Medulla oblongata (tissue), 1 donor: Measurements from ENCODE around the gene ASB2.

Source experiments
- DNase-seq: peaks from one replicate; pipeline ENCODE4 v3.0.0-alpha.2; 2015; ENCODE audit errors: extremely low spot score

ASB2 gene, protein sequence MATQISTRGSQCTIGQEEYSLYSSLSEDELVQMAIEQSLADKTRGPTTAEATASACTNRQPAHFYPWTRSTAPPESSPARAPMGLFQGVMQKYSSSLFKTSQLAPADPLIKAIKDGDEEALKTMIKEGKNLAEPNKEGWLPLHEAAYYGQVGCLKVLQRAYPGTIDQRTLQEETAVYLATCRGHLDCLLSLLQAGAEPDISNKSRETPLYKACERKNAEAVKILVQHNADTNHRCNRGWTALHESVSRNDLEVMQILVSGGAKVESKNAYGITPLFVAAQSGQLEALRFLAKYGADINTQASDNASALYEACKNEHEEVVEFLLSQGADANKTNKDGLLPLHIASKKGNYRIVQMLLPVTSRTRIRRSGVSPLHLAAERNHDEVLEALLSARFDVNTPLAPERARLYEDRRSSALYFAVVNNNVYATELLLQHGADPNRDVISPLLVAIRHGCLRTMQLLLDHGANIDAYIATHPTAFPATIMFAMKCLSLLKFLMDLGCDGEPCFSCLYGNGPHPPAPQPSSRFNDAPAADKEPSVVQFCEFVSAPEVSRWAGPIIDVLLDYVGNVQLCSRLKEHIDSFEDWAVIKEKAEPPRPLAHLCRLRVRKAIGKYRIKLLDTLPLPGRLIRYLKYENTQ

DNA sequence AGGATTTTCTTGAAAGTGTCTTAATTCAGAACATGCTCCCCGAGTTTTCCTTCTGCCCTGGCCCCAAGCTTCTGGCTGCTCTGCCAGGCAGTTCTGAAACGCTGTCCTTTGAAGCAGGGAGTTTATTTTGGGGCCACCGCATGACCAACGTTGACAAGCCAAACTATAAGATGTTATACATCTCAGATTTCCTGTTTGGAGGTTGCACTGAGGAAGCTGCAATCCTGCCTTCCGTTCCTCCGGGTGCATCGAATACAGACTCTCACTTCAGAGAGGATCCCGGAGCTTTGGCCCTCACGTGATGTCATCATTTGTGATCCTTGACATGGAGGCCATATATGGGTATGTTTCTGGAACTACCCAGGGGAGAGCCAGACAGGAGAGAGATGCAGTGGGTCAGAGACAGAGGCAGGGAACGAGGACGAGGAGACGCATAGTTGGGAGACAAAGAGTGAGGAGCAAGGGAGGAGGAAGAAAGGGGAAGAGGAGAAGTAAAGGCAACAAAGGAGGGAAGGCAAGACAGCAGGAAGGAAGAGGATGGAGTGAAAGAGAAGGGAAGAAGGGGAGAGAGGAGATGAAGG lies at the start of gene ASB2:
Gene ASB2 (minus strand): TSS at position 94 of the 581 bp plus-strand sequence. CDS start 12,031 bp downstream, outside the sequence.
- peak; percentile 27 for DNase-seq

DNA sequence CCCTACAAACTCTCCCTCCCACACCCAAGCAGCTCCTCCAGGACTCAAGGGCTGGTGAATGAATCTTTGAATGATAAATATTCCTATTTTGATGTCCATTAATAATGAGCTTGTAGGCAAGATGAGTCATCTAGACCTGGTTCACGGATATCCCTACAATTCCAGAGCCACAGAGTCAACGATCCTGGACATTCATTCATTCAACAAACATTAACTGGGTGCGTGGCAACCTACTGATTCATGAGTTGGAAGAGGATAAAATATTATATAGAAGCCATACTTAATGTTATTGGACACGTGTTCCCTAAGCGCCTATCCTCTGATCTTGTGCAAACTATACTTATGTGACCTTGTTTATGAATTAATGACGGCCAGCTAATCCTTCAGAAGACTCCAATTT lies 49.4 kb upstream of the ASB2 start:
- DNase-seq, result no peak

DNA sequence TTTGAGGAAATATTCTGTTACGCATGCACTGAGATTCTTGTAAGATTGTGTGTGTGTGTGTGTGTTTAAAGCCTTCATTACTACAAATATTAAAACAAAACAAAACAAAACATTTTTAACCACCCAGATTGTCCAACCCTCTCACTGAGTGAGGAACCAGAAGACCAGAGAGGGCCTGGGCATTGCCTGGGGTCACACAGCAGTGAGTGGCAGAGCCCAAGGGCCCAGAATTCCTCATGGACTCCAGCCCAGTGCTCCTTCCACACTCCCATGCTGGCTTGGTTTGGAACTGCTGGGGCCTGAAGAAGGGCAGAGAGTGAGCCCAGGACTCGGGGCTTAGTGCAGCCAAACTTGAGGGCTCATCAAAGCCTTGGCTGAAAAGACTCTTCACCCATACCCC lies 48.2 kb upstream of the ASB2 start:
- no peak for DNase-seq

DNA sequence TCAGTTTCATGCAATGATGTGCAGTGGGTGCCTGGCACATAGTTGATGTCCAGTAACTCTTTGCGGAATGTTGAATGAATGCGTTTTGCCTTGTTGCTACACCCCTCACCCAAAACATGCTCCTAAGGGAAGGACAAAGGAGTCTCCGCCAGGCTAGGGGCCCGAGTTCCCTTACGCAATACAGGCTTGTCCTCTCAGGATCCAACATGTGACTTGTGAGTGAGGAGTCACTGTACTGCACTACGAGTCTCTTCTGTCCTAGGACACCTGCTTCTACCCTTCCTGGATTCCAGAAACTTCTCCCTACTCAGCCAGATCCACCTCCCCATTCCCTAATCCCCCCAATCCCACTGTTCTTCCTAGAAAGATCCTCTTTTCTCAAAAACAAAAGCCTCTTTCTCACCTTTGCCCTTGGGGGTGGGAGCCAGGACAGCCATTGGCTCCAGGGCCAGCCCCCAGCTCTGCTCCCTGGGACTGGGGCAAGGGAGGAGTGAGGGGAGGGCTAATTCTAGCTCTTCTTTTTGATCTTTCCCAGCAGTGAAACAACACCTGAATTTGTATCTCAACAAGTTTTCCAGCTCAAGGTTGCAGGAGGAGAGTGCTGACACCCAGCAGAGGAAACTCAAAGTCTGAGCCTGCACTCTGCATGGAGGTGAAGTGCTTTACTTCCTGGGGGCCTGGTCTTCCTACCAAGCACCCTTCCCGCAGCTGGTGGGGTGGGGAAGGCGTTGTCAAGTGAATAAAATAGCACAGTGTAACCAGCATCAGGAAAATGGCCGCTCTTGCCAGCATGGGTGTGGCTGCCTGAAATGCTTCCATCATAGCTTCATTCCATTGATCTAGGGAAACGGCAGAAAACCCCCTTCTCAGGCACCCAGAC lies 46.4 kb upstream of the ASB2 start:
- no peak for DNase-seq

DNA sequence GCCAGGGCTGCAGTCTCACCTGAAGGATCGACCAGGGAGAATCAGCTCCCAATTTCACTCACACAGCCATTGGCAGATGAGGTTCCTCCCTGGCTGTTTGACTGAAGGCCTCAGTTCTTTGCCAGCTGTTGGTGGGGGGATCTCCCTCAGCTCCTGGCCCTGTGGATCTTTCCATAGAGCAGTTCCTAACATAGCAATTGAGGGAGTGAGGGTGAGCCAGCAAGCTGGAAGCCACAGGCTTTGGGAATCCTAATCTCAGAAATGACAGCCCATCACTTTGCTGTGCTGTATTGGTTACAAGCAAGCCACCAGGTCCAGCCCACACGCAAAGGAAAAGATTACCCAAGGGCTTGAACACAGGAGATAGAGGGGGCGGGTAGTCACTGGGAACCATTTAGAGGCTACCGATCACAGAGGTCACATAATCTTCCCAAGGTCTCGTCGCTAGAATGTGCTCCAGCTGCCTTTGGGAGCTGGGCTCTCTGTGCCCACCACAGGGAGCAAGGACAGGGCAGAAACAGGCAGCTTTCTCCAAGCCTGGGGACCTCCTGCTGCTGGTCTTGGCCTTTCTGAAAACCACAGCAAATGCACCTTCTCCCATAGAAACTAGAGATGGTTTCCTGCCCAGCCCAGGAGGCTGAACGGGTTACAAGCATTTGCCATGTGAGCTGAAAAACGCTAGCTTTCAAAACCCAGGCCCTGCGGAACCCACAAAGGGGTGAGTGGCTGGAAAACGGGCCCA lies 45.2 kb upstream of the ASB2 start:
- DNase-seq, result no peak

DNA sequence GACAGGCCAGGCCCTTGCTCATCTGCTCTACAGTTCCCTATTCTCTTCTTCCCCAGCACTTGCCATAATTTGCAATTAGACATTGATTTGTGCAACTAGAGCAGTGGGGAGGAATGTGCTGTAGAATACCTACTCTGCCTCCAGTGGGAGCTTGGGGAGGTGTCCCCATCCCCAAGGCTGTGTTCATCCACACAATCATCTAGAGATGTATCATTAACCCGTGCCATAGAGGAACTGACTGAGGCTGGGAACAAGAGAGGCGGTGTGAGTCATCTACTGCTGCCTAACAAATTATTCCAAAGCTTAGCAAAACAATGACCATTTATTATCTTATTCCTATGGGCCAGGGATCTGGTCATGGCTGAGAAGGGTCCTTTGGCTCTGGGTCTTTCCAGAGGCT lies 44.6 kb upstream of the ASB2 start:
- no peak for DNase-seq

DNA sequence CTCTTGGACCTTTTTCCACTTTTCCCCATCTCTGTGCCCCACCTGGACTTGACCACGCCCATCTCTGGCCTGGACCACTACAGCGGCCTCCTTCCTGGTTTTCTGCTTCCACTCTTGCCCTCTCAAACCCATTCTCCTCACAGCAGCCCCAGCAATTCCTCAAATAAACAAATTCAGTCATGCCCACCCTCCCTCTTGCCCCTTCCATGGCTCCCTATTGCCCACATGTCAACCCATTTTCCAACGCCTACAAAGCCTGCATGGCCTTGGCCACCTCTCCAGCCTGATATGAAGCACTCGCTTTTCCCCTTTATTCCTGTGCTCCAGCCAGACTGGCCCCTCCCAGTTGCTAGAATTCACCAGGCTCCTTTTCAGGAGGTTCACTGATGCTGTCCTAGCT lies 43.9 kb upstream of the ASB2 start:
- no peak for DNase-seq

DNA sequence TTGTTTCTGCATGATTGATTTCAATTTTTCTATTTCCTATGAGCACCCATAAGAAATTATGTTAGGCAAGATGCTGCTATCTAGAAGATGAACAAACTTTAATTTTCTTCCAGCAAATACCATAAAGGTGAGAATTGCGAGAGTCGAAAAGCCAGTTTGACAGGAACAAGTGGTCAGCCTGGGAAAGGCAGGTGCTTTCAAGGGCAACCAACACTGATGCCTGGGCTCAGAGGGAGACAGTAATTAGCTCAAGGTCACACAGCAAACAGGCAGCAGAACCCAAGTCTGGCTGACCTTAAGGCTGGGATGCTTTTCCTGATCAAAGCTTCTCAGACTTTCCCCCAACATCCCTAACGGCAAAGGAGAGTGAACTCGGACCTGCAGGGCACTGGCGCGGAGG lies 43.0 kb upstream of the ASB2 start:
- no peak for DNase-seq

DNA sequence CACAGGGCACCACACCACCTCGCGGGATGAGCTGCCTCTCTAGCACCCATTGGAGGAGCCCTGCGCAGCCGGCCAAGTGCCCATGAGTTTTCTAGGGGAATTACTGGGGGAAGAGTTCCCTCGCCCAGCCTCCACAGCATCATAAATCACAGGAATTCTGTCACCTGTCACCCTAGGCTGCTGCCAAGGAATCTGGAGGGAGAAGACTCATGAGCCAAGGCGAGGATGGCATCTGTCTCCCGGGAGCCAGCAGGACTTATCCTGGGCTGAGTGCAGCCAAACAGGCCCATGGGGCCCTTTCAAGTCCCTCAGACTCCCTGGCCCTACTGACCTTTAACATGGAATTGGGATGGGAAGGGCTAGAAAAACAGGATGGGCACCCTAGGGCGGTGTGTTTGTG lies 41.9 kb upstream of the ASB2 start:
- no peak for DNase-seq

DNA sequence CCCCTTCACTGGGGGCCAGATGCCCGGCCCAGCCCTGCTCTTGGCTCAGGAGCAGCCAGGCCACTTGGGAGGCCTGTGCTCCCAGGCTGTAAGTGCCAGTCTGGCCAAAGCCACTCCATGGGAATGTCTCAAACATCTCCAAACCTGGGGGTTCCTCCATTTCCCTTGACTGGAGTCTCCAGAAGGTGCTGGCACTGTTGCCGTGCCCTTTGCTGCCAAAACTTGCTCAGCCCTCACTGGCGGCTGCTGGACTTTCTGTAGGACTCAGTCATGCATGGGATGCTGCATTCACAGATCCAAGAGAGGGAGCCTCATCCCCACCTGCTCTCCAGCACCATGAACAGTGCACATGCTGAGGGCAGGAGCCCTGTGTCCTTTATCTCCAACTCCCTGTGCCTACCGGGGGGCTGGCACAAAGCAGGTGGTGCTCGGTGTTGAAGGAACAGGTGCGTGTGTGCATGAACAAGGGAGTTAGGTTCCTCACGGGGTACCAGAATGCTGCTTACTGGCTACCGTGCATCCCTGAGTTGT lies 40.1 kb upstream of the ASB2 start:
- no peak for DNase-seq

DNA sequence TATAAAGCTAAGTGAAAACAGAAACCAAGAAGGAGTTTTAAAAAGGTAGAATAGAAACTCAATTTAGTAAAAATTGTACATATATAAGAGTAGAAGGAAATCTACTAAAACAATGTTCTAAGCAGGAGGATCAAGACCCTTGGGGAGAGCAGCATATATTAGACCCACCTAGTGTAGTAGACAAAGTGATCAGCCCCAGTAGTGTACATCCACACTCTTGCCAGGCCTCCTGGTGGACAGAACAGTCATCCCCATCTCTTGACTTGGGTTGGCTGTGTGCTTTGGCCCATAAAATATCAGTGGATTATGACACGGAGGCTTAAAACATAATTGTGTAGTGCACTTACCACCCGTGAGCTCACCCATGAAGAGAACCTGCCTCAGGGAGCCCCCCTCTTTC lies 38.9 kb upstream of the ASB2 start:
- DNase-seq, result no peak

DNA sequence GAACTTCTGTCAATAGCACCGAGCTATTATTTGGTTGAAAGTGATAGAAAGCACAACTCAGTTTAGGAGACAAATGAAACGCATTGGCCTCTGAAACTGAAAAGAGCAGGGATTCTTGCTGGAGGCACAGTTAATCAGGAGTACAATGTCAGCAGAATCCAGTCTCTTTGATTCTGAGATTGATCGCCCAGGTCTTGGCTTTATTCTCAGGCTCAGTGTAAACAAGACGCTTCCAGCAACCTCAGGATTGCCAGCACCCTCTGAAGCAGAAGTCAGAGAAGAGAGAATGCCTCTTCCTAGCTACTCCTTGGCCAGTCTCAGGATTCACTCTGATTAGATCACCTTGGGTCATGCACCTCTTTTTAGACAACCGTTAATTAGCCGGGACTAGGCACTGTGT lies 38.0 kb upstream of the ASB2 start:
- DNase-seq, result no peak

DNA sequence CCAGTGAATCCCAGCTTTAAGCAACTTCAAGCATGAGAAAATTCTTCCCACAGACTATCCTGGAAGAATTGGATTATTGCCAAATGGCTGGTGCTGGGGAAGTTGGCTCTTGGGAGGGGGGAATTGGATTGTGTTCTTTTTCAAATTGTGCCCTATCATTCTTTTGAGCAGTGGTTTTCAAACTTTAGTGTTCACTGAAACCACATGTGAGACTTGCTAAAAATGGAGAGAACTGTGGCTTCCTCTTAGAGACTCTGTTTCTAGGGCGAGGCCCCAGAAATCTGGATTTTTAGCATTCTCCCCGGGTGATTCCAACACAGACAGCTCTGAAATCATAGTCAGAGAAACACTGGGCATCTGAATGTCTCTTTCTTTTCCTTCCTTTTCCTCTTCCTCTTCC lies 35.4 kb upstream of the ASB2 start:
- no peak for DNase-seq

DNA sequence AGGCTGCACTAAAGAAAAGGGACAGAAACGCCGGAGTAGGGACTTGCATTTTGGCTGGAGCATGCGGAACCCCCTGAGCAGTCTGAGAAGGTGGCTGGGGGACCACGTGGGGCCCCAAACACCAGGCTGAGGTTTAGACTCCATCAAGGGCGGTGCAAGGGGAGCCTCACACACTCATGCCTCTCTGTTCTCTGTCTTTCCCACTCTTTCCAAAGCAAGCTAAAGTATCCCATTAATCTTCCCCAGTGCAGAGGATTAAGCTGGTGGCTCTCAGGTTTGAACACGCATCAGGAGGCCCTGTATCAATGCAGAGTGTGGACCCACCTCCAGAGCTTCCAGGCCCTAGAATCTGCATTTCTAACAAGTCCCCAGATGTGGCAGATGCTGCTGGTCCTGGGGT lies 34.3 kb upstream of the ASB2 start:
- DNase-seq, result no peak

DNA sequence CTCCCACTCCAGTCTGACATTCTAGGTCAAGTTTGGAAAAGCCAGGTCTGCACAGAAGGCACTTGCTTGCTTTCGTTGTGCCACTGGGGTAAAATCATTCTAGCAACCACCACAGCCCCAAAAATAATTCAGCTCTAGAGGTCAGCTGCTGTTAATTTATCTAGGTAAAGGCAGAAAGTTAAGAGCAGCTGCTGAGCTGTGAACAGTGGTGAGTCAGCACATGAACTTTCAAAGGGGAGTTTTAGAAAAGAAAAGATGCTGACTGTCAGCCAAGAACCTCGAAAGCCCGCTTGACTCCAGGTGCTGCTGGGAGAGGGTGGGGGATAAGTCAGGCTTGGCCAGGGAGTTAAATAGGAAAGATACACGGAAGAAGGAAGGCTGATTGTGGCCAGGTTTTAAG lies 33.4 kb upstream of the ASB2 start:
- DNase-seq, result no peak

DNA sequence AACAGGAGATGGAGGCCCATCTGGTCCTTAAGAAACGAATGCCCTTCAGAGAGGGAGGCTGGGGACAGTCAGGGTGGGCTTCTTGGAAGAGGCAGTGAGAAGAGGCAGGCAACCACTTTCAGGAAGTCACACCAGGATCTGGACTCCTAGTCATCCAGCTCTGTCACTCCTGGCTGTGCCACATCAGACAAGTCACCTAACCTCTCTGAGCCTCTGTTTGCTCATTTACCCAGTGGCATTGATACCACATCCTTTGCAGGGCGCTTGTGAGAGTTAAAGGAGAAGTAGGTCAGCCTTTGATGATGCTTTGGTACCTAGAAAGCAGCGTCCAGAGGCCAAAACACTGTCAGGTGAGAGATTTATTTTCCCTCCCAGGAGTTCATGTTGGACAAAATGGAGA lies 31.9 kb upstream of the ASB2 start:
- no peak for DNase-seq

DNA sequence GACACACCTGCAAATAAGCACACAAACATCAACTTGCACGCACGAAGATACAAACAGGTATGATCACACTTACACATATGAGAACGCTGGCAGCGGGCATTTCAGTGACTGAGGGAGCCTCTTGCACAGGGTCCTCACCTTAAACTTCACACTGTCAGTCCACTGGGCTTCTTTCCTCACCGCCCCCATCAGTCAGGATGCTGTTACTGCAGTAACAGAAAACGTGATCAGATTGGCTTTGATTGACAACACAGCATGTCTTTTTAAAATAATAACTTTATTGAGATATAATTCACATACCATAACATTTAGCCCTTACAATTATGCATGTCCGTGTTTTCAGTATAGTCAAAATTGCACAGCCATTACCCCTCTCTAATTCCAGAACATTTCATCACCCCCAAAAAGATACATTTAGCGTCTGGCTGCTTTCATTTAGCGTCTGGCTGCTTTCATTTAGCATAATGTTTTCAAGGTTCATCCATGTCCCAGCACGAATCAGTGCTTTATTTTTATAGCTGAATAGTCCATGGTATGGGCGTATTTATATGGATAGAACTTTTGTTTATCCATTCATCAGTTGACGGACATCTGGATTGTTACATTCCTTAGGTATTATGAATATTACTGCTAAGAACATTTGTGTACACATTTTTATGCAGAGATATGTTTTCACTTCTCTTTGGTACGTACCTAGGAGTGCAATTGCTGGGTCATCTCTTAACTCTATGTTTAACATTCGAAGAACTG lies 29.1 kb upstream of the ASB2 start:
- no peak for DNase-seq

DNA sequence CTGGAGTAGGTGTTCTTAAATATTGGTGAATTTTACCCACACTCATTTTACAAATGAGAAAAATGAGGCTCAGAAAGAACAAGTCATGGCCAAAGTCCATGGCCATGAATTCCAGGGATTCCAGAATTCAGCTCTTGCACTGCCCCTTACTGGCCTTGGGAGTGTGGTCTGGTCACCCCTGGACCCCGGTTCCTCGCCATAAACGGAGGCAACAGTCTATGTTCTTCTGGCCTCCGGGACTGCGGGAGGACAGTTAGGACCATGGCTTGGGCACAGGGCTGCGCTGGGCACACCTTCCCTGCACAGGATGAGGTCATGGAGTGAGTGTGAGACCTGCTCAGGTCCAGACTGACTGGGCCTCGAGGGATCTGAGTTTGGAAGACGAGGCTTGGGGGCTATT lies 27.6 kb upstream of the ASB2 start:
- DNase-seq, result no peak

DNA sequence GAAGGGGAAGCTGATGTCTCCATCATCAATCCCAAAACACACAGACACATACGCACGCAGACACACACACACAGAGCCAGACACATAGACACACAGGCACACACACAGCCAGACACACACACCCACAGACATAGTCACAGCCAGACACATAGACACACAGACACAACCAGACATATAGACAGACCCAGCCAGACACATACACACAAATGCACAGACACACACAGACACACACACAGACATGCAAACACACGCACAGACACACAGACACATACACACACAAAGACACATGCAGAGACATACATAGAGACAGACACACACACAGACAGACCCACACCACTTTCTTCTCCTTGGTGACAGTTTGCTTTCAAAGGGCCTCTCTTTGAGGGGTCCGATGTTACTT lies 27.0 kb upstream of the ASB2 start:
- DNase-seq, result no peak
